Measurements from ENCODE around the gene AKAP1. TPM values are rescaled to one million over a fixed set of nuclear protein-coding genes. Genes with fewer than 3 reads are reported as not detected.

AKAP1 gene
- total RNA-seq, 2 experiments from 2014 or later: 21.4 to 23.8 TPM

GRCh38 chr17:57136355-57136754 is 51.3 kb downstream of the AKAP1 start:
- Mint-ChIP-seq H3K36me3 (no peaks in the 10 kb centered on the region), H3K9me3 (peaks cover 1% of the 10 kb centered on the region), H3K27ac (no peak overlapping the region), H3K4me3 (no peak overlapping the region), H3K4me1 (peaks cover 8% of the 10 kb centered on the region), H3K27me3 (peaks cover 8% of the 10 kb centered on the region)
- POLR2A ChIA-PET: no interaction called here
- no peak for DNase-seq
- ATAC-seq (ENCODE audit: low read depth): no peak

- no peak for ATAC-seq (ENCODE audit: low read depth)
- Mint-ChIP-seq H3K4me3 (no peak overlapping the region), H3K4me1 (peaks cover 8% of the 10 kb centered on the region), H3K27ac (no peak overlapping the region), H3K36me3 (no peaks in the 10 kb centered on the region), H3K27me3 (peaks cover 9% of the 10 kb centered on the region), H3K9me3 (peaks cover 1% of the 10 kb centered on the region)
- POLR2A ChIA-PET: no interaction called here
- no peak for DNase-seq
Measured at GRCh38 chr17:57138030-57138911, 53.2 kb downstream of the AKAP1 start.

GRCh38 chr17:57138956-57139576 is 54.0 kb downstream of the AKAP1 start:
- ATAC-seq (ENCODE audit: low read depth) (no peak), DNase-seq (no peak)
- no peak overlapping the region for H3K4me3 Mint-ChIP-seq
- peaks cover 12% of the 10 kb centered on the region for H3K27me3 Mint-ChIP-seq
- H3K36me3 Mint-ChIP-seq: no peaks in the 10 kb centered on the region
- POLR2A ChIA-PET: no interaction called here
- peaks cover 8% of the 10 kb centered on the region for H3K4me1 Mint-ChIP-seq
- H3K27ac Mint-ChIP-seq: no peak overlapping the region
- peaks cover 1% of the 10 kb centered on the region for H3K9me3 Mint-ChIP-seq

GRCh38 chr17:57140316-57140715 is 55.3 kb downstream of the AKAP1 start:
- Mint-ChIP-seq H3K4me1 (peaks cover 8% of the 10 kb centered on the region), H3K27ac (no peak overlapping the region)

GRCh38 chr17:57142925-57143324 is 57.9 kb downstream of the AKAP1 start:
- Mint-ChIP-seq H3K9me3 (peaks cover 1% of the 10 kb centered on the region), H3K4me1 (no peaks in the 10 kb centered on the region), H3K4me3 (no peak overlapping the region), H3K27me3 (peaks cover 14% of the 10 kb centered on the region), H3K27ac (no peak overlapping the region), H3K36me3 (no peaks in the 10 kb centered on the region)
- POLR2A ChIA-PET: no interaction called here
- no peak for ATAC-seq (ENCODE audit: low read depth)
- DNase-seq: no peak

More at GRCh38 chr17:57140316-57140715, 55.3 kb downstream of the AKAP1 start:
- POLR2A ChIA-PET: no interaction called here
- DNase-seq (no peak), ATAC-seq (ENCODE audit: low read depth) (no peak)
- no peaks in the 10 kb centered on the region for H3K36me3 Mint-ChIP-seq
- H3K4me3 Mint-ChIP-seq: no peak overlapping the region
- peaks cover 14% of the 10 kb centered on the region for H3K27me3 Mint-ChIP-seq
- H3K9me3 Mint-ChIP-seq: peaks cover 1% of the 10 kb centered on the region

- POLR2A ChIA-PET: no interaction called here
- no peak for ATAC-seq (ENCODE audit: low read depth)
- peaks cover 13% of the 10 kb centered on the region for H3K27me3 Mint-ChIP-seq
- no peaks in the 10 kb centered on the region for H3K4me1 Mint-ChIP-seq
- no peak for DNase-seq
- no peaks in the 10 kb centered on the region for H3K36me3 Mint-ChIP-seq
- H3K4me3 Mint-ChIP-seq: no peak overlapping the region
- peaks cover 1% of the 10 kb centered on the region for H3K9me3 Mint-ChIP-seq
- H3K27ac Mint-ChIP-seq: no peak overlapping the region
Measured at GRCh38 chr17:57143361-57143760, 58.3 kb downstream of the AKAP1 start.

GRCh38 chr17:57143919-57144318 is 58.9 kb downstream of the AKAP1 start:
- no peak overlapping the region for H3K4me3 Mint-ChIP-seq
- POLR2A ChIA-PET: no interaction called here
- H3K36me3 Mint-ChIP-seq: no peaks in the 10 kb centered on the region
- no peak overlapping the region for H3K27ac Mint-ChIP-seq
- H3K9me3 Mint-ChIP-seq: peaks cover 1% of the 10 kb centered on the region
- ATAC-seq (ENCODE audit: low read depth) (no peak), DNase-seq (no peak)
- no peaks in the 10 kb centered on the region for H3K4me1 Mint-ChIP-seq
- peaks cover 11% of the 10 kb centered on the region for H3K27me3 Mint-ChIP-seq

GRCh38 chr17:57144567-57144966 is 59.5 kb downstream of the AKAP1 start:
- ATAC-seq (ENCODE audit: low read depth): no peak
- Mint-ChIP-seq H3K27ac (no peak overlapping the region), H3K9me3 (peaks cover 2% of the 10 kb centered on the region), H3K36me3 (no peaks in the 10 kb centered on the region), H3K4me1 (no peaks in the 10 kb centered on the region), H3K27me3 (peaks cover 13% of the 10 kb centered on the region), H3K4me3 (no peak overlapping the region)
- POLR2A ChIA-PET: no interaction called here
- DNase-seq: no peak

- H3K36me3 Mint-ChIP-seq: no peaks in the 10 kb centered on the region
- POLR2A ChIA-PET: interaction anchor here (0.6 kb wide), 1 partner anchor 18 kb away, joined by 5 read pairs; no protein-coding TSS in a partner anchor
- no peak overlapping the region for H3K27ac Mint-ChIP-seq
- H3K27me3 Mint-ChIP-seq: peaks cover 14% of the 10 kb centered on the region
- no peak overlapping the region for H3K4me3 Mint-ChIP-seq
- DNase-seq: no peak
- no peak for ATAC-seq (ENCODE audit: low read depth)
- peaks cover 2% of the 10 kb centered on the region for H3K9me3 Mint-ChIP-seq
- H3K4me1 Mint-ChIP-seq: no peaks in the 10 kb centered on the region
Measured at GRCh38 chr17:57145347-57145746, 60.3 kb downstream of the AKAP1 start.

GRCh38 chr17:57146273-57146672 is 61.2 kb downstream of the AKAP1 start:
- no peak overlapping the region for H3K4me3 Mint-ChIP-seq
- peaks cover 11% of the 10 kb centered on the region for H3K27me3 Mint-ChIP-seq
- POLR2A ChIA-PET: no interaction called here
- H3K36me3 Mint-ChIP-seq: no peaks in the 10 kb centered on the region
- no peaks in the 10 kb centered on the region for H3K4me1 Mint-ChIP-seq
- no peak for DNase-seq
- H3K27ac Mint-ChIP-seq: no peak overlapping the region
- peaks cover 2% of the 10 kb centered on the region for H3K9me3 Mint-ChIP-seq
- ATAC-seq (ENCODE audit: low read depth): no peak

GRCh38 chr17:57151798-57152197 is 66.8 kb downstream of the AKAP1 start:
- H3K36me3 Mint-ChIP-seq: no peaks in the 10 kb centered on the region
- DNase-seq (no peak), ATAC-seq (ENCODE audit: low read depth) (no peak)
- H3K27ac Mint-ChIP-seq: no peak overlapping the region
- POLR2A ChIA-PET: no interaction called here
- H3K4me3 Mint-ChIP-seq: no peak overlapping the region
- peaks cover 2% of the 10 kb centered on the region for H3K9me3 Mint-ChIP-seq
- peaks cover 11% of the 10 kb centered on the region for H3K27me3 Mint-ChIP-seq
- no peaks in the 10 kb centered on the region for H3K4me1 Mint-ChIP-seq

- POLR2A ChIA-PET: no interaction called here
- peaks cover 13% of the 10 kb centered on the region for H3K27me3 Mint-ChIP-seq
- H3K9me3 Mint-ChIP-seq: peaks cover 2% of the 10 kb centered on the region
- DNase-seq (no peak), ATAC-seq (ENCODE audit: low read depth) (no peak)
- H3K4me1 Mint-ChIP-seq: no peaks in the 10 kb centered on the region
- no peak overlapping the region for H3K27ac Mint-ChIP-seq
- H3K36me3 Mint-ChIP-seq: no peaks in the 10 kb centered on the region
- no peak overlapping the region for H3K4me3 Mint-ChIP-seq
Measured at GRCh38 chr17:57152967-57153528, 68.0 kb downstream of the AKAP1 start.

- POLR2A ChIA-PET: no interaction called here
- DNase-seq: no peak
- H3K27me3 Mint-ChIP-seq: peaks cover 13% of the 10 kb centered on the region
- no peak overlapping the region for H3K27ac Mint-ChIP-seq
- H3K36me3 Mint-ChIP-seq: no peaks in the 10 kb centered on the region
- H3K4me1 Mint-ChIP-seq: no peaks in the 10 kb centered on the region
- peaks cover 1% of the 10 kb centered on the region for H3K9me3 Mint-ChIP-seq
- no peak for ATAC-seq (ENCODE audit: low read depth)
- H3K4me3 Mint-ChIP-seq: no peak overlapping the region
Measured at GRCh38 chr17:57154921-57155320, 69.9 kb downstream of the AKAP1 start.

- ATAC-seq (ENCODE audit: low read depth): no peak
- DNase-seq: no peak
- H3K4me1 Mint-ChIP-seq: no peaks in the 10 kb centered on the region
- no peak overlapping the region for H3K4me3 Mint-ChIP-seq
- peaks cover 5% of the 10 kb centered on the region for H3K9me3 Mint-ChIP-seq
- H3K27ac Mint-ChIP-seq: no peak overlapping the region
- H3K36me3 Mint-ChIP-seq: no peaks in the 10 kb centered on the region
- peaks cover 12% of the 10 kb centered on the region for H3K27me3 Mint-ChIP-seq
- POLR2A ChIA-PET: no interaction called here
Measured at GRCh38 chr17:57158325-57158724, 73.3 kb downstream of the AKAP1 start.

Data from activated naive CD8-positive, alpha-beta T cell treated with anti-CD3 and anti-CD28 coated beads, Interleukin-2, amount 10 ng/mL, durations not matched to agents 7 days and 5 days (primary cell).